Measurements from ENCODE around the gene PPDPF.
"Not testable (repeated sequence)": the region's sequence is repeated elsewhere in the genome, so short reads cannot be mapped to it uniquely, and the experiment has no call there.

The PPDPF gene

DNA sequence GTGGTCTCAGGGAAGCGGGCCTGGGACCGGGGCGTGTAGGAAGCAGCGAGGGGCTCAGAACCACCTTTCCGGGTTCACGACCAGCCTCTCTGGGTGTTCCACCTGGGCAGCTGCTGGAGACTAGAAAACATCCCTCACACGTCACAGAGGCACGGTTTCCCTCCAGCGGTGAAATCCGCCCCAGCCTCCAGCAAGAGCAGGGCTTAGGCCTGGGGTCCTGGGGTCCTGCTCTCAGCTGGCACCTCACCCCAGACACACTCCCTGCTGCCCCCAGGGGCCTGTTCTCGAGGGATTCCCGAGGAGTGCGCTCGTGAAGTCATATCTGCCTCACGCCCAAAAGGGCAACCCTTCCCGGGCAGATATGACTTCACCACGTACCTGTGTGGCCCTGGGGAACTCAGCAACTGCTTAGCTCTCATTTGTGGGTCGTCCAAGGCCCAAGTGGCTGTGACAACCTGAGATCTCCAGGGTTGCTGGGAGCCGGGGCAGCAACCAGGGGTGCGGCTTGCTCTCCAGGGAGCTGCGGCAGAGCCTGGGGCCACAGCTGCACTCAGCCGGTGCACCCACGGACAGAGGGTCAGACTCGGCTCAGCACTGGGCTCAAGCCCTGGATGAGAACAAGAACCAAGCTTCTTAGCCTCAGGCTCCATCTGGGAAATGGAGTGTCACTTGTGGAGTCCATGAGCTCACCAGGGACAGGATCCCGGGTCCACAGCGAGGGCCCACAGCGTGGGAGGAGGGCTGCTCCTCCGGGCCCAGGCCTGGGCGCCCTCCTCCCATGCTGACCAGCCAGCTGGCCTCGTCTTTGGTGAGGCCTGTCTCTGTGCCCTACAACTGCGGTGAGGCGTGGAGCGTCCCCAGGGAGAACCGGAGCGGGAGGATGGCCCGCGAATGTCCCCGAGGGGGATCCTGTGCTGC, 34.1 kb downstream of the PPDPF start:
- H3K4me3 ChIP-seq (ENCODE audit: low read depth, low read length) = no peak overlapping the region
- in situ Hi-C loops (cut with HindIII; ENCODE audit: low pct_ligation_motif_present, low sequenced_read_pairs) = no loop called here
- no peaks in the 10 kb centered on the region for H3K36me3 ChIP-seq (replicated peaks)
- DNase-seq = no peak
- no peak overlapping the region for H3K27ac ChIP-seq
- TF ChIP-seq, protein P1, sequence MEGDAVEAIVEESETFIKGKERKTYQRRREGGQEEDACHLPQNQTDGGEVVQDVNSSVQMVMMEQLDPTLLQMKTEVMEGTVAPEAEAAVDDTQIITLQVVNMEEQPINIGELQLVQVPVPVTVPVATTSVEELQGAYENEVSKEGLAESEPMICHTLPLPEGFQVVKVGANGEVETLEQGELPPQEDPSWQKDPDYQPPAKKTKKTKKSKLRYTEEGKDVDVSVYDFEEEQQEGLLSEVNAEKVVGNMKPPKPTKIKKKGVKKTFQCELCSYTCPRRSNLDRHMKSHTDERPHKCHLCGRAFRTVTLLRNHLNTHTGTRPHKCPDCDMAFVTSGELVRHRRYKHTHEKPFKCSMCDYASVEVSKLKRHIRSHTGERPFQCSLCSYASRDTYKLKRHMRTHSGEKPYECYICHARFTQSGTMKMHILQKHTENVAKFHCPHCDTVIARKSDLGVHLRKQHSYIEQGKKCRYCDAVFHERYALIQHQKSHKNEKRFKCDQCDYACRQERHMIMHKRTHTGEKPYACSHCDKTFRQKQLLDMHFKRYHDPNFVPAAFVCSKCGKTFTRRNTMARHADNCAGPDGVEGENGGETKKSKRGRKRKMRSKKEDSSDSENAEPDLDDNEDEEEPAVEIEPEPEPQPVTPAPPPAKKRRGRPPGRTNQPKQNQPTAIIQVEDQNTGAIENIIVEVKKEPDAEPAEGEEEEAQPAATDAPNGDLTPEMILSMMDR (IDR thresholded peaks at IDR 0.05; ENCODE audit: low read depth, low read length, missing control alignments) = no peak
- H3K27me3 ChIP-seq (replicated peaks) = no peaks in the 10 kb centered on the region

DNA sequence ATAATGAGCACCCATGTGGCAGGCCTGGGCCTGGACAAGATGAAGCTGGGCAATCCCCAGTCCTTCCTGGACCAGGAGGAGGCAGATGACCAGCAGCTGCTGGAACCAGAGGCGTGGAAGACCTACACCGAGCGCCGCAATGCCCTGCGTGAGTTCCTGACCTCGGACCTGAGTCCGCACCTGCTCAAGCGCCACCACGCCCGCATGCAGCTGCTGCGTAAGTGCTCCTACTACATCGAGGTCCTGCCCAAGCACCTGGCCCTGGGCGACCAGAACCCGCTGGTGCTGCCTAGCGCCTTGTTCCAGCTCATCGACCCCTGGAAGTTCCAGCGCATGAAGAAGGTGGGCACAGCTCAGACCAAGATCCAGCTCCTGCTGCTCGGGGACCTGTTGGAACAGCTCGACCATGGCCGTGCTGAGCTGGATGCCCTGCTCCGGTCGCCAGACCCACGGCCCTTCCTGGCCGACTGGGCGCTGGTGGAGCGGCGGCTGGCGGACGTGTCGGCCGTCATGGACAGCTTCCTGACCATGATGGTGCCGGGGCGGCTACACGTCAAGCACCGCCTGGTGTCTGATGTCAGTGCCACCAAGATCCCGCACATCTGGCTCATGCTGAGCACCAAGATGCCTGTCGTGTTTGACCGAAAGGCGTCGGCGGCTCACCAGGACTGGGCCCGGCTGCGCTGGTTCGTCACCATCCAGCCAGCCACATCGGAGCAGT, 35.3 kb downstream of the PPDPF start:
- TF ChIP-seq, protein P1 (IDR thresholded peaks at IDR 0.05; ENCODE audit: low read depth, low read length, missing control alignments) = no peak
- Histone ChIP-seq H3K27ac (no peak overlapping the region), H3K36me3 (replicated peaks) (peaks cover 10% of the 10 kb centered on the region), H3K27me3 (replicated peaks) (no peaks in the 10 kb centered on the region), H3K4me3 (ENCODE audit: low read depth, low read length) (no peak overlapping the region)
- no peak for DNase-seq
- in situ Hi-C loops (cut with HindIII; ENCODE audit: low pct_ligation_motif_present, low sequenced_read_pairs) = no loop called here

DNA sequence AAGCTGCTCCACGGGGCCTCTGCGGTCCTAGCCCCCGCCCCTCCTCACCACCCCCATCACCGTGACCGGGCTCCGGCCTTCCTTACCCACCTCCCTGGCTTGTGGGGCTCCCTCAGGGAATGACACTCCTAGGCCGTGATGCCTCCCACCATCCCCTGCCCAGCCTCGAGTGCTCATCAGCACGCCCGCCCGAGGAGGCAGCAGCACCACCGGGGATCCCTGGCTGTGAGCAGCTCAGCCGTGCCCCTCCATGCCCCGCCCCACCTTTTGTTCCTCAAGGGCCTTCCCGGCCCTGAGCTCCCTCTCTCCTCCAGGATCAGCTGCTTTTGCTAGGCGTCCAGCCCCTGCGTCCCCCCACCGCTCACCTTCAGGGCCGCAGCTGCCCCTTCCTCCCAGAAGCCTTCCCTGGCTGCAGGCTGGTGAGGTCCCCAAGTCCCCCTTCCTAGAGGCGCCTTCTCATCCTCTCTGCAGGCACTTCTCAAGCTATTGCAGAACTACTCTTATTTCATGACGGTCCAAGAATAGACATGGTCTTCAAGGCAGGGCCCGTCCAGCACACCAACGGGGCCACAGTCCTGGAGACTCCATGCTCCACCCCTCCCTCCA, 36.4 kb downstream of the PPDPF start:
- H3K27ac ChIP-seq = no peak overlapping the region
- no peak overlapping the region for H3K4me3 ChIP-seq (ENCODE audit: low read depth, low read length)
- peaks cover 16% of the 10 kb centered on the region for H3K36me3 ChIP-seq (replicated peaks)
- no peak for DNase-seq
- TF ChIP-seq, protein P1 (IDR thresholded peaks at IDR 0.05; ENCODE audit: low read depth, low read length, missing control alignments) = no peak
- H3K27me3 ChIP-seq (replicated peaks) = no peaks in the 10 kb centered on the region
- in situ Hi-C loops (cut with HindIII; ENCODE audit: low pct_ligation_motif_present, low sequenced_read_pairs) = no loop called here

DNA sequence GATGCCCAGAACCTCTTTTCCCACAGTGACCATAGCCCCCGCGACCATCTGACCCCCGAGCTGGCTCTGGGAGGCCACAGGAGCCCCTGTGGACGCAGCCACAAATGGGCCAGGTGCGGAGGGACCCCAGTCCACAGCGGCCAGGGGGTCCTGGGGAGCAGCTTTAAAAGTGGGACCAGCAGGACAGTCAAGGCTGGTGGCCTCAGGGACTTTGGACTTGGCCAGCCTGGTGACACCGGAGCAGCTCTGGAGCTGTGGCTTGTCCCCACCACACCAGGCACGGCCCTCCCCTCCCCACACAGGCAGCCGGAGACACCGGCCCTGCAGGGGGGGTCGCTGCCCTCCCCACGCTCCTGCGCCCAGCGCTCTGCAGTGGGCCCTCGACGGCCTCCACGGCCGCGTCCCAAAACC, 36.9 kb downstream of the PPDPF start:
- in situ Hi-C loops (cut with HindIII; ENCODE audit: low pct_ligation_motif_present, low sequenced_read_pairs) = no loop called here
- peaks cover 16% of the 10 kb centered on the region for H3K36me3 ChIP-seq (replicated peaks)
- DNase-seq = no peak
- TF ChIP-seq, protein P1 (IDR thresholded peaks at IDR 0.05; ENCODE audit: low read depth, low read length, missing control alignments) = no peak
- no peaks in the 10 kb centered on the region for H3K27me3 ChIP-seq (replicated peaks)
- H3K4me3 ChIP-seq (ENCODE audit: low read depth, low read length) = no peak overlapping the region
- H3K27ac ChIP-seq = no peak overlapping the region

DNA sequence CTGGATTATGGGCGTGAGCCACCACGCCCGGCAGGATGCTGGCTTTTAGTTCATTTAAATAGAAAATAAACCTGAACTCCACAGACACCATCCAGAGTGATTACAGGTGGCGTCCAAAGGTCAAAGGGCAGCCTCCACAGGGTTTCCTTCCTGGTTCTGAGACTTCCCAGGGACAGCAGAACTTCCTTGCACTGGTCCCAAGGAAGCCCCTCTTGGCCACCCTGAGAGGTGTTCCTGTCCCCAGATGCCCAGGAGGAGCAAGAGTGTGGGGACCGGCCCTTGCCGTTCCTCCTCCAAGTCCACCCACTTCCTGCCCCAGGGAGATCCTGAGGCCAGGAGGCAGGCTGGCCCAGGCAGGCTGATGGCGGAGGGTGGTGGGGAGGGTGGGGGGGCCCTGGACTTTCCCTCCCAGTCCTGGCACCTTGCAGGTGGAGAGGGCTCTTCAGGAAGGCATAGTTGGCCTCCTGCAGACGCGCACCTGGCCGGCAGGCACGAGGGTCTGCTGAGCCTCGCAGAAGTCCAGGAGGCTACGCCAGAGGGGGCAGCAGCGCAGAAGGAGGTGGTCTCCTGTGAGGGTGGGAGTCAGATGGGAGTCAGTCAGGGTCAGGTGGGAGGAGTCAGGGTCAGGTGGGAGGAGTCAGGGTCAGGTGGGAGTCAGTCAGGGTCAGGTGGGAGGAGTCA, 38.4 kb downstream of the PPDPF start:
- H3K36me3 ChIP-seq (replicated peaks) = peaks cover 19% of the 10 kb centered on the region
- H3K27ac ChIP-seq = no peak overlapping the region
- TF ChIP-seq, protein P1 (IDR thresholded peaks at IDR 0.05; ENCODE audit: low read depth, low read length, missing control alignments) = no peak
- H3K27me3 ChIP-seq (replicated peaks) = no peaks in the 10 kb centered on the region
- in situ Hi-C loops (cut with HindIII; ENCODE audit: low pct_ligation_motif_present, low sequenced_read_pairs) = no loop called here
- no peak for DNase-seq
- H3K4me3 ChIP-seq (ENCODE audit: low read depth, low read length) = no peak overlapping the region

DNA sequence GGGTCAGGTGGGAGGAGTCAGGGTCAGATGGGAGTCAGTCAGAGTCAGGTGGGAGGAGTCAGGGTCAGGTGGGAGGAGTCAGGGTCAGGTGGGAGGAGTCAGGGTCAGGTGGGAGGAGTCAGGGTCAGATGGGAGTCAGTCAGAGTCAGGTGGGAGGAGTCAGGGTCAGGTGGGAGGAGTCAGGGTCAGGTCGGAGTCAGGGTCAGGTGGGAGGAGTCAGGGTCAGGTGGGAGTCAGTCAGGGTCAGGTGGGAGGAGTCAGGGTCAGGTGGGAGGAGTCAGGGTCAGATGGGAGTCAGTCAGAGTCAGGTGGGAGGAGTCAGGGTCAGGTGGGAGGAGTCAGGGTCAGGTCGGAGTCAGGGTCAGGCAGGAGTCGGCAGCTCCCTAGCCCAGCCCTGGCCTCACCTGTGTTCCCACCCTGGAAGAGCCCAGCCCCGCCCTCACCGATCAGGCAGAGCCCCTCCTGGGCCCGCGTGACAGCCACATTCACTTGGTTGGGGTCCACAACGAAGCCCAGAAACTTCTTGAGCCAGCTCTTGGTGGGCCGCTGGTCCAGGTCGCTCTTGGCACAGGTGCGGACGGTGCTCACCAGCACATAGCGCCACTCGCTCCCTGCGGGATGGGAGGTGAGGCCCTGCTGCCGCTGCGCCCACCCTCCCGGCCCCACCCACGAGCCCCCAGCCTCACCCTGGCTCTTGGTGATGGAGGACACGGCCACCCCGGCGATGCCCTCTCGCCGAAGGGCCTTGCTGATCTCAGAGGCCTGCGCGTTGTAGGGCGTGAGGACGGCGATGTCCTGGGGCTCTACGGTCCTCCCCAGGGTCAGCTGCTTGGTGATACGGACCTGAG, 39.1 kb downstream of the PPDPF start:
- H3K4me3 ChIP-seq (ENCODE audit: low read depth, low read length); in situ Hi-C loops (cut with HindIII; ENCODE audit: low pct_ligation_motif_present, low sequenced_read_pairs); DNase-seq; H3K27me3 ChIP-seq (replicated peaks); H3K27ac ChIP-seq: not testable (repeated sequence)
- peaks cover 22% of the 10 kb centered on the region for H3K36me3 ChIP-seq (replicated peaks)

Data from brain microvascular endothelial cell (primary cell).